ENCODE data around the gene CLEC1B. TPM values are rescaled to one million over a fixed set of nuclear protein-coding genes. Genes with fewer than 3 reads are reported as not detected.

Gene CLEC1B
- total and polyA plus RNA-seq, 10 of the 15 experiments (the other 5 are each of a cell fraction or from before 2014, with no cell fraction given) = not detected

- TF ChIP-seq BCL11A (IDR thresholded peaks at IDR 0.05; ENCODE audit: low read depth, low read length) (peak; percentile 76), IKZF1 (conservative IDR thresholded peaks at IDR 0.05) (peak; percentile 39), MAX (IDR thresholded peaks at IDR 0.05; ENCODE audit: low read depth, low read length) (no peak), EGR1 (IDR thresholded peaks at IDR 0.05; ENCODE audit: borderline replicate concordance in 1 of 2, low read depth in 2 of 2, low read length in 2 of 2) (no peak), KDM1A (IDR thresholded peaks at IDR 0.05; ENCODE audit: borderline replicate concordance) (no peak), REST (IDR thresholded peaks at IDR 0.05; ENCODE audit: low read depth, low read length) (no peak), CHD2 (IDR thresholded peaks at IDR 0.05; ENCODE audit: borderline replicate concordance, low read depth, low read length) (no peak), NR2F1 (conservative IDR thresholded peaks at IDR 0.05) (no peak), KAT2A (conservative IDR thresholded peaks at IDR 0.05; ENCODE audit: control insufficient read depth, low read depth, low read length) (no peak), USF2 (IDR thresholded peaks at IDR 0.05; ENCODE audit: borderline replicate concordance, low read depth, low read length) (no peak), POU2F2 (IDR thresholded peaks at IDR 0.05; ENCODE audit: borderline replicate concordance, low read depth, low read length) (no peak), ZNF592 (IDR thresholded peaks at IDR 0.05) (no peak), CHD1 (IDR thresholded peaks at IDR 0.05; ENCODE audit: low read depth, low read length) (no peak), STAT1 (conservative IDR thresholded peaks at IDR 0.05) (no peak), ZBTB11 (CRISPR knock-in tag; IDR thresholded peaks at IDR 0.05) (no peak)
Measured at GRCh38 chr12:9948606-9949296, 50.2 kb downstream of the CLEC1B start (continued).
